Tibial nerve (tissue), 4 donors: ENCODE measurements around the gene SORCS3.

Experiments used
- CTCF ChIP-seq, 5 experiments: fragments of 200-600 bp in 3 of 5; fragments of 450-650 bp in 2 of 5; sonication (generic) in 3 of 5; IDR thresholded peaks; one replicate each; pipeline ENCODE4 v1.5.1; 2016 to 2019; ENCODE audit warnings: antibody characterized with exemption in 5 of 5, mild to moderate bottlenecking in 3 of 5, moderate library complexity in 2 of 5
- EP300 ChIP-seq, 2 donors: sonication (generic); formaldehyde crosslinking; IDR thresholded peaks; one replicate each; pipeline ENCODE4 v1.6.1; 2017; ENCODE audit warnings: antibody characterized with exemption in 2 of 2, mild to moderate bottlenecking in 1 of 2

- TF ChIP-seq EP300 (IDR thresholded peaks at IDR 0.05) (no peak), CTCF (IDR thresholded peaks at IDR 0.05) (no peak)
These were observed 49.9 kb downstream of the SORCS3 start for GRCh38 chr10:104690959-104691358.
